ENCODE data around the gene PRKCE.

GRCh38 chr2:45984366-45984765, 332.9 kb downstream of the PRKCE start:
- TF ChIP-seq POLR2AphosphoS5 (IDR thresholded peaks at IDR 0.05; ENCODE audit: borderline replicate concordance, low read depth, low read length) (no peak), EZH2 (IDR thresholded peaks at IDR 0.05) (no peak)
